NOMO-1 (cell line): ENCODE measurements around the gene TMEM185B.
"Not testable (repeated sequence)": the region's sequence is repeated elsewhere in the genome, so short reads cannot be mapped to it uniquely, and the experiment has no call there.

Experiments used
- DNase-seq, 2 experiments: peaks; one replicate each; lab custom pipeline; 2025; ENCODE audit not compliant: unreplicated experiment in 2 of 2; lab: John Stamatoyannopoulos, UW

TMEM185B gene

GRCh38 chr2:120235158-120235557 is 12.0 kb upstream of the TMEM185B start:
- not testable (repeated sequence) for DNase-seq

GRCh38 chr2:120233292-120233691 is 10.1 kb upstream of the TMEM185B start:
- DNase-seq: no peak

GRCh38 chr2:120231974-120232635 is 8.9 kb upstream of the TMEM185B start:
- peak; percentile 11 to 59 for DNase-seq

GRCh38 chr2:120231564-120231973 is 8.4 kb upstream of the TMEM185B start:
- DNase-seq: no peak

GRCh38 chr2:120230515-120231471 is 7.6 kb upstream of the TMEM185B start:
- no peak for DNase-seq

- no peak for DNase-seq
Observed at GRCh38 chr2:120229341-120229740, 6.1 kb upstream of the TMEM185B start.

GRCh38 chr2:120228503-120228902 is 5.3 kb upstream of the TMEM185B start:
- DNase-seq: no peak

GRCh38 chr2:120227111-120227991 is 4.2 kb upstream of the TMEM185B start:
- no peak for DNase-seq

- no peak for DNase-seq
Observed at GRCh38 chr2:120226316-120226715, 3.1 kb upstream of the TMEM185B start.

GRCh38 chr2:120225549-120226065 is 2.4 kb upstream of the TMEM185B start:
- DNase-seq: no peak

- DNase-seq: no peak
Observed at GRCh38 chr2:120224735-120225548, 1.7 kb upstream of the TMEM185B start.

- no peak for DNase-seq
Observed at GRCh38 chr2:120224256-120224655, 1.1 kb upstream of the TMEM185B start.

GRCh38 chr2:120222186-120223033 is 790 bp downstream of the TMEM185B start:
- DNase-seq: no peak

GRCh38 chr2:120221616-120222015 is 1.6 kb downstream of the TMEM185B start:
- DNase-seq: no peak

GRCh38 chr2:120220756-120221155 is 2.4 kb downstream of the TMEM185B start:
- DNase-seq: no peak

- DNase-seq: no peak
Observed at GRCh38 chr2:120219766-120220165, 3.4 kb downstream of the TMEM185B start.

GRCh38 chr2:120219291-120219690 is 3.9 kb downstream of the TMEM185B start:
- no peak for DNase-seq

GRCh38 chr2:120218181-120218580 is 5.0 kb downstream of the TMEM185B start:
- DNase-seq: no peak

GRCh38 chr2:120210270-120210693 is 12.9 kb downstream of the TMEM185B start:
- DNase-seq: no peak
